Measurements from ENCODE around the gene ANKH.

GRCh38 chr5:14721990-14722656, 149.5 kb downstream of the ANKH start:
- TF ChIP-seq CTCF (IDR thresholded peaks at IDR 0.05): no peak
- no peak for TF ChIP-seq POLR2AphosphoS5 (IDR thresholded peaks at IDR 0.05)
- no peak for TF ChIP-seq EP300 (IDR thresholded peaks at IDR 0.05)
- TF ChIP-seq POLR2A (IDR thresholded peaks at IDR 0.05): no peak
